KG1 (cell line): ENCODE results near the gene DNAJC24.
"Not testable (repeated sequence)": the region's sequence is repeated elsewhere in the genome, so short reads cannot be mapped to it uniquely, and the experiment has no call there.

ENCODE experiments used
- DNase-seq: peaks from one replicate; lab custom pipeline; 2025; lab: John Stamatoyannopoulos, UW

Gene DNAJC24

GRCh38 chr11:31369348-31370329 lies at the start of gene DNAJC24, which contains the start of gene DCDC1:
TSS of gene DNAJC24 (plus strand) at chr11:31369860. CDS start at chr11:31370749, 889 bp downstream.
TSS of gene DCDC1 (minus strand) at chr11:31369739. CDS start at chr11:31328280, 41,459 bp downstream.
- peak; percentile 93 for DNase-seq

DNA sequence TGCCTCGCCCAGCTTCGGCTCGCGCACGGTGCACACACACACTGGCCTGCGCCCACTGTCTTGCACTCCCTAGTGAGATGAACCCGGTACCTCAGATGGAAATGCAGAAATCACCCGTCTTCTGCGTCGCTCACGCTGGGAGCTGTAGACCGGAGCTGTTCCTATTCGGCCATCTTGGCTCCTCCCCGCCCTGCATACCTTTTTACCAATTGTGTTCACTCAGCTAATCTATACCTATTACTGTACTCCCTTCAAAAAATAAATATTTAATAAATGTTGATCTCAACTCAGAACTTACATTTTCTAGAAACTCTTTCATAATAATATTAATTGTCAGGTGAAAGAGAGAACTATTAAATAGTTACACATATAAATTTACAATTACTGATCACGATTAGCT lies 48.2 kb upstream of the DNAJC24 start:
- not testable (repeated sequence) for DNase-seq

DNA sequence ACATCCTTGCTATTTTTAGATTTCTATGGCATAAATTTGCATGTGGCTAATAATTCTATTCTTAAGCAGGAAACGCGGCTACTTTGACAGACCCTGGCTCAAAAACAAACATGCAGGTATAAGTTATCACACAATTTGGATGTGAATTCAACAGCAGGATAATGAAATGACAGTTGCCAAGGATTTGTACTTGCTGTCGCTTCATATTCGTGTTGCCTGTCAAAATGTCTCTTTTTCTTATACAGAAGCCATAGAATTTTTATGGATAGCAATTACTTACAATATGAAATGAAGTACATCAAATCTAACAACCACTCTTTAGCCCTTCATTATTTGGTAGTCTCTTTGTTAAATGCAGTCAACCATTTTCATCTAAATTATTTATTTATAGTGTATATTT lies 46.5 kb upstream of the DNAJC24 start:
- DNase-seq: no peak

DNA sequence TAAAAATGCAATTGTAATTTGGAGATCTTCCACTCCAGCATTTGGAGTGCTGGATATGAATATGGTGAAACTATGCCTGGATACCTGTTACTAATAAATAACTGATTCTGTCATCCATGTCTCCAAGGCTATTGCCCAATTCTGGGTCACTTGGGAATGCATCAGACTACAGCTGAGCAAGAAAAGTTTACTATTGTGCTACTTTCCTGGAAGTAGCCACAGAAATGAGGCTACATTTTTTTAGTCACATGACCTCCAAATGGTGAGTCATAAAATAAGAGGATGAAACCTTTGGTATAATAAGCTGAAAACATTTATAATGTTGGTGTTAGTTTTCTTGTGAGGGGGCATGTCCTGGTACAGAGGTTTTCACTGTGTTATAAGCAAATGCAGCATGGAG lies 44.5 kb upstream of the DNAJC24 start:
- no peak for DNase-seq

- DNase-seq: no peak
Observed at GRCh38 chr11:31326470-31327148, 43.1 kb upstream of the DNAJC24 start.

DNA sequence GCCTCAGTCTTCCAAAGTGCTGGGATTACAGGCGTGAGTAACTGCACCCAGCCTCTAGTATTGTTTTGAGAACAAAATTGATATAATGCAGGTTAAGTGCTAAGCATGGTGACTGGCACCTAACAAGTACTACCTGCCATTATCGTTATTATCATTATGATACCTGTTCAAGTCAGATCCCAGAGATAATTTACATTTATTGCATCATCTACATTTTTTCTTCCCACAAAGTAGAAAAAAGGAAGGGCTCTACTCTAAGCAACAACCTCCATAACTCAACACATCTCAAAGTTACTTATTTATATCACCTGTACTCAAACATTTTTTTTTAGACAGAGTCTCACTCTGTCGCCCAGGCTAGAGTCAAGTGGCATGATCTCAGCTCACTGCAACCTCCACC lies 42.2 kb upstream of the DNAJC24 start:
- DNase-seq: no peak

- no peak for DNase-seq
Observed at GRCh38 chr11:31328697-31329096, 41.0 kb upstream of the DNAJC24 start.

DNA sequence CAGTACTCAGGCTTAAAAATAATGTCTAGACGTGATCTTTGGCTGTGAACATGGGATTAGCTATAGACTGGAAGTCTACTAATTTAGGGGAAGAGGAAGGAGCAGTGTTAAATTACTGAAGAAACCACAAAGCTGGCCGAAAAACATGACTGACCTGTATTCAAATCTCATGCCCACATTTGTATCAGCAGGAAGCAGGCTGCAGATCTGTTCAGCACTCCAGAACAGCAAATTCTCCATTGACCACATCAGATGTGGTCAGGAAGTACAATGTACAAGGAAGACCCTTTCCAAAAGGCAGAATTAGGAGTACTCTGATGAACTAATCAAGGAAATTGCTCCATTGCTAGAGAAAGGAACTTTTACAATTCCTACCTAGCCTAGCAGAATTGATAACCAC lies 31.9 kb upstream of the DNAJC24 start:
- no peak for DNase-seq

DNA sequence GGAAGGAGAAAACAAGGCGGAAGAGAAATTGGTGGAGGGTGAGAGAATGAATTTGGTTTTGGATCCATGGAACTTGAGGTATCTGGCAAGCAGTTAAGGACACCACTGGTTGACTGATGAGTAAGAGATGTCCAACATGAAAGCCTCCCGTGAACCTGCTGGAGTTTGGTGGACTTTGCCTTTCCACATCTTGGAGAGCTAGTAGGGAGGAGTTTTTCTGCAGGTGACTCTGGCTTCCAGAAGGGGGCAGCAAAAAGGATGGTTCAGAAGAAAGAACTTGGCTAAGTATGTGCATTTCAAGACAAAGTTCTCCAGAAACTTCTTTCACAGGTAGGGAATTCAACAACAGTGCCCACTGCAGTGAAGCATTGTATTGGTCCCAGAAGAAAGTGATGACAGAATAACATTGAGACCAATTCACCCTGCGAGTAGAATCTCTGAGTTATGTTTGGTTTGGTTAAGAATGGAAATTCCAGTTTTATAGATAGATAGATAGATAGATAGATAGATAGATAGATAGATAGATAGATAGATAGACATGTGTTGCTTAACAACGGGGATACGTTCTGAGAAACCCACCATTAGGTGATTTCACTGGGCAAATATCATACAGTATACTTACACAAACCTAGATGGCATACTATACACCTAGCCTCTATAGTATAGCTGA lies 28.6 kb upstream of the DNAJC24 start:
- no peak for DNase-seq

DNA sequence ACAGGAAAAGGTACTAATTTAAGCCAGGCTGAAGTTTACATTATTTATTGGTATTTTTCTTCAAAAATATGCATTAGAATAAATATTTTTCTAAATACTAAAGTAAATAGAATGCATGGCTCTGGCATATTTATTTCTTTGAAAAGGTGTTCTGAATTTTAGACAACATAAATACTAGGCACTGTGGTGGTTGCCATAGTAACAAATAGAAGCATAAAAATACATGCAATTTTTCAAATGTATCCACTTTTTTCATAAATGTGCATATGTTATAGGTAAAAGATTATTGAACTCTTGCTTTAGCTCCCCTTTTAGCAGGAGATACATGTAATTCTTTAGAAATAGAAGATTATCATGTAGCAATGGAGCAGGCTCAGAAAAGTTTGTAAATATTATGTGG lies 18.5 kb upstream of the DNAJC24 start:
- no peak for DNase-seq

DNA sequence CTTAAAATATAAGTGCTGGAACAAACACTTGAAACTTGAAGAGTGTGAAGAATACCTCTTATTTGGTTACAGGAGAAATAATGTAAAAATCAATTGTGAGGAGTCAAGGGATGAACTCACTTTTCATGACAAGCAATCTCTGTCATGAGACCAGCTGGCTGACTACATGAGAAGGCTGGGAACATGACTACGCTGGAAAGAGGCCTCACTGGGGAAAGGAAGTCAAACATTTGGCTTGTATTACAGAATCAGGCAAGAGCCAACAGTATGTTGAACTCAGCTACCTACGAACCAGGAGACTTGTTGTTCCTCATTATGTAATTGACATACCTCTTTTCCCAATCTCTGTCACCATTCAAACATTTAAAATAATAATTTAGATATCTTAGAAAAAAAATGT lies 14.5 kb upstream of the DNAJC24 start:
- DNase-seq: no peak

DNA sequence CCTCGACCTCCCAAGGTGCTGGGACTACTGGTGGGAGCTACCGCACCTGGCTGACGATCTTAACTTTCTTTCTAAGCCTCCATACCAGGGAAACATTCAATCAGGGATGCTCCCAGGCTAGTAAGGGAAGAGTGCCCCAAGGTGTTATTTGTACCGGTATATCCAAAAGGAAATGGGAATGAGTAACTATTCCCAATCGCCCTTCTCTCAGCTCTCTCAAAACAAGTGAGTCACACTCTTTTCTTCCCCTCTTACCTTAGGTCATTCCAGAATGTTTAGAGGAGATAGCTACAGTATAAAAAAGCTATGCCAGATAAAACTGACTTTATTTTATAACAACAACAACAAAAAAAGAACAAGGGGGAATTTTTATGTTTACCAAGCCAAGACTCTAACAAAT lies 13.8 kb upstream of the DNAJC24 start:
- DNase-seq: no peak

DNA sequence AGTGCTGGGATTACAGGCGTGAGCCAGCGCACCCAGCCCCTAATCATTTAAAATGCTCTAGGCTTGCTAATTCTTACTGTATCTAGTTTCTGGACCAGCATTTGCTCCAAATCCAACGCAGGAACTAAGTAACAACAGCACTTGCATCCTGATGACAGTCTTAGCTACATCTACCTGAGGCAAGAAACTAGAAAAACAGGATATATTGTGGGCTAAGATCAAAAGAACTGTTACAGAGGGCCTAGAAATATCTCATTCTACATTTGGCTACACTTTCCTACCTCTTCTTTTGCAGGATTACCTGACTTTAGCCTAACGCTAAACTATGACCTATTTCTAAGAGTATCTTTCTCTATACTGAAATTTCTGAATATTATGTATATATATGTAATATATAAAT lies 7.9 kb upstream of the DNAJC24 start:
- no peak for DNase-seq

- DNase-seq: no peak
Observed at GRCh38 chr11:31366795-31367194, 2.9 kb upstream of the DNAJC24 start.

- DNase-seq: no peak
Observed at GRCh38 chr11:31375879-31376278, 6.2 kb downstream of the DNAJC24 start.

- no peak for DNase-seq
Observed at GRCh38 chr11:31383116-31383515, 13.5 kb downstream of the DNAJC24 start.

DNA sequence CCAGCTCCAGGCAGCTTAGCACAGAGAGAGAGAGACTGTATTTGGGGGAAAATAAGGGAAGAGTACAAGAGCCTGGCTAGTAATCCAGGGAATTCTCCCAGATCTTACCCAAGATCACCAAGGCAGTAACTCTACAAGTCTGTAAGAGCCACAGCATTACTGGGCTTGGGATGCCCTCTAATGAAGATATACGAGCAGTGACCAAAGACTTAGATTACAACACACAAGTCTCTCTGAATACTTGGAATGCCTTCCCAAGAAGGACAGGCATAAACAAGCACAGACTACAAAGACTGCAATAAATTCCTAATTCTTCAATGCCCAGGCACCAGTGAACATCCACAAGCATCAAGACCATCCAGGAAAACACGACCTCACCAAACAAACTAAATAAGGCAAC lies 17.7 kb downstream of the DNAJC24 start:
- no peak for DNase-seq

DNA sequence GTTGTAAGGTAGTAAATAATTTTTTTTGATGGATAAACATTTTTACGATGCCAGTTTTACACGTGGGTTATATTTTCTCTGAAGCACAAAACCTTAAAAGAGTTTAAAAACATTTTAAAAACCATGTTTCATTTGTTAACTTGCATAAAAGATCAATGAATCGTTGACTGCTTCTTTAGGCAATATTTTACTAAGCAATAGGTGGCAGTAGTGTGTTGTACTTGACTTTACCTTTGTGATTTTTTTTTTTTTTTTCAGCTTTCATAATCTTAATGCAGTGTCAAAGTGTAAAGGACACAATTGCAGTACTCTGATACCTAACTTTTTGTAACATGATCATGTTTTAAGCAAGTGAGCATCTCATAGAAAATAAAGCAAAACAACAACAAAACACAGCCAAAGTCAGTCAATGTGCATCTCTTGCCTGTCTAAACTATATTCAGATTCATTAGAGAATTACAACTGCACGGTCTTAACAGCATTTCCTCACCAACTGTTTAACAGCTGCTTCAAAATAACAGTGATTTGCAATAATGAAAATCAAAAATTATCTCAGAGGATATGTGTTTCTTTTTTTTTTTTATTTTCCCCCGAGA lies 27.7 kb downstream of the DNAJC24 start:
- peak; percentile 5 for DNase-seq

DNA sequence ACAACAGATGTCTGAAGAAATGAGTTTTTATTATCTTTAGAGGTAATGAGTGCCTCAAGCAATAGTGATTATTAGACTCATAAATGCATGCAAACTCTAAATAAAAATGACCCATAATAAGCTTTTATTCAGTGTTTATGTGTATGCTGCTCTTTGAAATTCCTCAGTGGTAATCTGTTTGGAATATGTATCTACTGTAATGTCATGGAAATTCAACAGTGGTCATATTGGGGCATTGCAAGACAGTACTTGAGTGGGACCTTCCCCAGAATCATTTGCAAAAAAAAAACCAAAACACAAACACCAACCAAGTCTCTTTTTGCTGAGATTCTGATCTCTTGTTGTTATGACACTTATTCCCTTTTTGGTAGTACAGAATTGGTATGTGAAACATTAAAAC lies 35.0 kb downstream of the DNAJC24 start:
- no peak for DNase-seq

- DNase-seq: no peak
Observed at GRCh38 chr11:31408201-31408600, 38.5 kb downstream of the DNAJC24 start.

- no peak for DNase-seq
Observed at GRCh38 chr11:31412946-31413345, 43.3 kb downstream of the DNAJC24 start.

DNA sequence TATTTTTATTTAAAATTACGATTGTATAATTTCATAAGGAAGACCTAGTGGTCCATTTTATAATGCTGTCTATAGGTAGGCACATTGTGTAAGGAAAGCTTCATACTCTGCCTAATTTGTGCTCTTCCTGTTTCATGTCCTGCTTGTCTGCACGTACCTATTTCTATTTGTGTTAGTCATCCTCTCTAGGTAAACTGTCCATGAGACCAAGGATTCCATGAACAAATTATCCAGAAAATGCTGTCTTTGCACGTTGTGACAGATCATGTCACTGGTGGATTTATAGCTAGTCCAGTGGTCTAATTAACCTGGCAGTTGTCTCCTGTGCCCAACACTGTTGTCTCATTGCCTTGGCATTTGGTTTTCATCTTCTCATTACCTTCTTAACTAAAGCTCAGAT lies 44.7 kb downstream of the DNAJC24 start:
- DNase-seq: no peak
